ENCODE data around the gene P4HA3.

The P4HA3 gene

GRCh38 chr11:74262725-74263124 is 48.7 kb downstream of the P4HA3 start:
- no peak for DNase-seq (ENCODE audit: low read depth in 2 of 2)

- DNase-seq (ENCODE audit: low read depth in 2 of 2), result no peak
These were observed 53.4 kb downstream of the P4HA3 start for GRCh38 chr11:74257959-74258553.

- DNase-seq (ENCODE audit: low read depth in 2 of 2), result no peak
These were observed 54.9 kb downstream of the P4HA3 start for GRCh38 chr11:74256378-74257133.

GRCh38 chr11:74255741-74256375 is 55.6 kb downstream of the P4HA3 start:
- DNase-seq (ENCODE audit: low read depth in 2 of 2), result peak; percentile 18 to 19

- no peak for DNase-seq (ENCODE audit: low read depth in 2 of 2)
These were observed 58.1 kb downstream of the P4HA3 start for GRCh38 chr11:74253361-74253760.

- DNase-seq (ENCODE audit: low read depth in 2 of 2), result no peak
These were observed 61.9 kb downstream of the P4HA3 start for GRCh38 chr11:74249496-74249895.

- DNase-seq (ENCODE audit: low read depth in 2 of 2), result no peak
These were observed 63.0 kb downstream of the P4HA3 start for GRCh38 chr11:74248469-74248868.

GRCh38 chr11:74238243-74238642 is 73.2 kb downstream of the P4HA3 start:
- DNase-seq (ENCODE audit: low read depth in 2 of 2), result no peak

GRCh38 chr11:74237541-74237940 is 73.9 kb downstream of the P4HA3 start:
- no peak for DNase-seq (ENCODE audit: low read depth in 2 of 2)

- no peak for DNase-seq (ENCODE audit: low read depth in 2 of 2)
These were observed 76.3 kb downstream of the P4HA3 start for GRCh38 chr11:74235121-74235520.

GRCh38 chr11:74233683-74234082 is 77.8 kb downstream of the P4HA3 start:
- no peak for DNase-seq (ENCODE audit: low read depth in 2 of 2)

- DNase-seq (ENCODE audit: low read depth in 2 of 2), result no peak
These were observed 79.0 kb downstream of the P4HA3 start for GRCh38 chr11:74232311-74232950.

- DNase-seq (ENCODE audit: low read depth in 2 of 2), result no peak
These were observed 84.5 kb downstream of the P4HA3 start for GRCh38 chr11:74226907-74227306.

GRCh38 chr11:74225565-74225964 is 85.9 kb downstream of the P4HA3 start:
- DNase-seq (ENCODE audit: low read depth in 2 of 2), result no peak

GRCh38 chr11:74221816-74222215 is 89.6 kb downstream of the P4HA3 start:
- no peak for DNase-seq (ENCODE audit: low read depth in 2 of 2)

GRCh38 chr11:74220376-74220775 is 91.1 kb downstream of the P4HA3 start:
- no peak for DNase-seq (ENCODE audit: low read depth in 2 of 2)

All from stimulated activated CD8-positive, alpha-beta memory T cell treated with anti-CD3 and anti-CD28 coated beads, Interleukin-7, amount 100 ng/mL, for 4 hours (primary cell).